GM21360 (cell line): ENCODE data around the gene ATP6V1G1.
A peak's percentile ranks its signal among the peaks of the same experiment; 100 is the strongest.

Source experiments
- ATAC-seq: cut with Tn5 transposase; IDR thresholded peaks from one replicate; pipeline ENCODE4 v1.9.1; 2021; ENCODE audit warnings: mild to moderate bottlenecking, moderate library complexity; ENCODE audit not compliant: unreplicated experiment

The ATP6V1G1 gene

DNA sequence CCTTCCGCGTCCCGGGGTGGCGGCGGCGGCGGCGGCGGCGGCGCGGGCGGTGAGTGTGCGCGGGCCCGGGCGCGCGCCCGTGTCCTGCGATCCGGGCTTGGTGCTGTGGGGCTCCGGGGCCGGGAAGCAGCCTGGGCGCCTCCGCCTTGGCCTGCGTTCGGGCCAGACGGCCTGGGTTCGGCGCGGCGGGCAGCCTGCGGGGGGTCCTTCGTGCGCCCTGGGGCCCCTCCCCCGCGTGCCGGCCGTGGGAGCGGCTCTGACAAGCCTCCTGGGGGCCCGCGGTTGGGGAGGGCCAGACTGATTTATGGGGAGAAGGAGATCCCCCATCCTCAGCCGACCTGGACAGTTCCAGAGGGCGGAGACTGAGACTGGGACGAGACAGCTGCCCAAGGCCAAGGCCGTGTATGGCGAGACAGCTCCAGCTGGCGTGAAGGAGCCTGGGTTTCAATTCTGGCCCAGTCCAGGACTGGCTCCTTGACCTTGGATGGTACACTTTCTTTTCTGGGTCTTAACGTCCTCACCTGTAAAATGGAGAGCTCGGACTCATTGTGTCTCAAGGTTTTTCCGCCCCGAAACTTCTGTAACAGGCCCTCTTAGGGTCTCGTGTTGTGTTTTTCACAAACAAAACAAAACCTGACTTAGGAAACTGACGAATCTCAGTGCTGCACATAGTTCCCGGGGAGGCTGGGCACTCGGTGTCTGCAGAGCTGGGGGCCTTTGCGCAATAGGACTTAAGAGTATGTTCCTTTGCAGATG is 24.1 kb downstream of the ATP6V1G1 start:
- peak; percentile 28 for ATAC-seq

GRCh38 chr9:114612272-114612923 is 24.8 kb downstream of the ATP6V1G1 start:
- ATAC-seq: no peak

DNA sequence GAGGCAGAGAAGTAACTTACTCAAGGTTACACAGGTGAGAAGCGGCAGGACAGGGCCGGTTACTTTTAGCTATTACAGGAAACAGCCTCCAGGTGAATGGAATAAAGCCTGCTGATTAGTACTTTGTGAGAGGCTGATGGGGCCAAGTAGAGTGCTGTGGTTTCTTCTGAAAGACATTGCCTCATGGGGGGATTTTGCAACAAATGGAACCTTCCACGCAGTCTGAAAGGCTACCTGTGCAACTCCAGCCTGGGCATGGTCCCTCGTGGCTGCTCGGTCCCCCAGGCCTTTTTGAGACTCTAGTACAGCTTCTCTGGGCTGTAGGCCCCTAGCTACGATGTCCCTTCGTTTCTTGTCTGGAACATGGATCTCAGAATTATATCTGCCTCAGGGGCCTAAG is 25.5 kb downstream of the ATP6V1G1 start:
- ATAC-seq: no peak

- no peak for ATAC-seq
These were observed 26.4 kb downstream of the ATP6V1G1 start for GRCh38 chr9:114613919-114614318.

- ATAC-seq: no peak
These were observed 26.8 kb downstream of the ATP6V1G1 start for GRCh38 chr9:114614373-114614772.

- peak; percentile 56 for ATAC-seq
These were observed 29.3 kb downstream of the ATP6V1G1 start for GRCh38 chr9:114616684-114617520.

DNA sequence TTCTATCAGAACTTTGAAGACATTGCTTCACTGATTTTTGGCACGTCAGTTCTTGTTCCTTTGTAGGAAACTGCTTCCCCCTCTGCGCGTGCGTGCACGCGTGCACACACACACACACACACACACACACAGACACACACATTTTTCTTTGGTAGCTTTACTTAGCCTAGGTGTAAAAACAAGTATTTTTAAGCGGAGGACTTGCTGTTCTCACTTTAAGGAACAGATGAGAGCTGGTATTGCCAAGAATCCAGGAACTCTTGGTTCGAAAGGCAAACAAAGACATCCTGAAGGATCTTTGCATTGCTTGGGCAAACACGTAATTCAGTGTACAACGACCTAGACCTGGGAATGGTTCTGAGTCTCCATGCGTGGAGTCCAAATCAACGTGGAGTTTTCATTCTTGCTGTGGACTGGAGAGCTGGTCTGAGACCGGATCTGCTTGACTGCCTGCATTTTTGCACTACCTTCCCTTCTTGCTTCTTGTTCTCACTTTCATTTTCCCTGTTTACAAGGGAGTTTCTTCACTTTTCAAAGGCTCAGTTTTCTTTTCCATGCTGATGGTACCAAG is 31.7 kb downstream of the ATP6V1G1 start:
- ATAC-seq: peak; percentile 49

DNA sequence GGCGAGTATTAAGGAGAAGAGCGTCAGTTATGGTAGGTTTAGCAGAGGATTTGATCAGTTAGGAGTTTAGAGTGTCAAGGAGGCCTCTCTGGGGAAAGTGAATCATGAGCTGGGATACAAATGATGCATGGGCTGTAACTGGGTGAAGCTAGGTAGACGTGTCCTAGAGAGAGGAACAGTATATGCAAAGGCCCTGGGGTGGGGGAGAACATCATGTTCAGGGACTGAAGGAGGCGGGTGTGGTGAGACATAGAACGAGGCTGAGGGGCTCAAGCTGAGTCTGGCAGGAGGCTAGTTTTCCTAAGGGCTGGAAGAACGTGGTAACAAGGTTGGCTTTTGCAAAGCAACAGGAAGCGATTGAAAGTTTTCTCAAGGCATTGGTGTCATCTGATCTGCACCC is 34.0 kb downstream of the ATP6V1G1 start:
- no peak for ATAC-seq

GRCh38 chr9:114621975-114622609 is 34.5 kb downstream of the ATP6V1G1 start:
- no peak for ATAC-seq

DNA sequence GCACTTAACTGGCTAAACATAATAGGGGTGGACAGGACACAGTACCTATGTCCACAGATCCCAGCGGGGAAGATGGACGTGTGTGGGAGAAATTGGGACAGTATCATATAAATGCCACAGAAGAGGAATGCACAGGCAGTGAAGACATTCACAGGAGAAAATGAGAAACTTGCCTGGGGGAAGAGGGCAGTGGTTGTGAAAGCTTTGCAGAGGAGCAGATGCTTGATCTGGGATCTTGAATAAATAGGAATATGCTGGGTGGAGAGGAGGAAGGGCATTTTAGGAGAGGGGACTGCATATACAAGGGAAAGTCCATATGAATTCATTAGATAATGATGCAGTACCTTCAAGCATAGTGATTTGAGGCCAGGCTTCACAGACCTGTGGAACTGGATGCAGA is 37.1 kb downstream of the ATP6V1G1 start:
- ATAC-seq: no peak

GRCh38 chr9:114626415-114627020 is 38.9 kb downstream of the ATP6V1G1 start:
- ATAC-seq: no peak

DNA sequence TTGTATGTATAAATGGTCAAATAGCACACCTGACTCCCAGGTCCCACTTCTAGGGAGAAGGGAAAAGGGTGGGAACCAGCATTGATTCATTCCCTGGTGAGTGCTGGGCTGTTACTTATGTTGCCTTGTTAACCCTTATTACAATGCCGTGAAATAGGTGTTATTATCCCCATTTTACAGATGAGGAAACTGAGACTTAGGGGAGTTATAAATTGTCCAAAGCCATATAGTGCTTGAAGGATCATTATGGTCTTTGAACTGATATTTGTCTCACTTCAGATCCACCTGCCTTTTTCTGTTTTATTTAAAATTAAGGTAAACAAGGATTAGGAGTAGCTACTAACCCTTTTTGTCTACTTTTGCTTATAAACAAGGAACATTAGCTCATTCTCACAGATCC is 40.0 kb downstream of the ATP6V1G1 start:
- no peak for ATAC-seq

- ATAC-seq: no peak
These were observed 42.1 kb downstream of the ATP6V1G1 start for GRCh38 chr9:114629563-114630090.

DNA sequence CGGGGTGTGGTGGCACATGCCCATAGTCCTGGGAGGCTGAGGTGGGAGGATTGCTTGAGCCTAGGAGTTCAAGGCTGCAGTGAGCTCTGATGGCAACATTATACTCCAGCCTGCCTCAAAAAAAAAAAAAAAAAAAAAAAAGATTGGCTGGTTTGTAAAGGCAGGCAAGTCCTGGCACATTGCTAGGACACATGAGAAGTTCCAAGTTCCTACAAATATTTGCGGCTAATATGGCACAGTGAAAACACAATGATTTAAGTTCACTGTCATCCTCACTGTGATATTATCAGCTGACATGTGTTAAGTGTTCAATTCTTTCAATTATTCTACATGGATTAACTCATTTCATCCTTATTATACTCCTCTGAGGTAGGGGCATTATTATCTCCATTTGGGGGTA is 43.6 kb downstream of the ATP6V1G1 start:
- ATAC-seq: no peak

- ATAC-seq: no peak
These were observed 46.0 kb downstream of the ATP6V1G1 start for GRCh38 chr9:114633438-114634089.

DNA sequence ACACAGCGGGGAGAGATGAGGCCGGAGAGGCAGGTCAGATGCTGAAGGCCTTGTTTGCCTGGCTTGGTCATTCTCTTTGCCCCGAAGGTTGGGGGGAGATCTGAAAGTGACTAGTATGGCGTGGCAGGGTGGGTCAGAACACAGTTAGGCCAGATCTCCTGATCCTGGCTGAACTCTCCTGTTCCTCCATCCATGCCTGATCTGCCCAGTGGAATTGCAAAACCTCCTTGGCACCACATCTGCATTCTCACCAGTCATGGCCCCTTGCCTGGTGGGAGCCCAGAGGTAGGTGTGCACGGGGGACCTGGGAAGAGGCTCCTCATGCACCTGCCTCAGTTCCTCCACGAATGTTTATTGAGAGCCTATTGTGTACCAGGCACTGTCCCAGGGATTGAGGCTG is 46.8 kb downstream of the ATP6V1G1 start:
- ATAC-seq: no peak

GRCh38 chr9:114638404-114638803 is 50.8 kb downstream of the ATP6V1G1 start:
- no peak for ATAC-seq

DNA sequence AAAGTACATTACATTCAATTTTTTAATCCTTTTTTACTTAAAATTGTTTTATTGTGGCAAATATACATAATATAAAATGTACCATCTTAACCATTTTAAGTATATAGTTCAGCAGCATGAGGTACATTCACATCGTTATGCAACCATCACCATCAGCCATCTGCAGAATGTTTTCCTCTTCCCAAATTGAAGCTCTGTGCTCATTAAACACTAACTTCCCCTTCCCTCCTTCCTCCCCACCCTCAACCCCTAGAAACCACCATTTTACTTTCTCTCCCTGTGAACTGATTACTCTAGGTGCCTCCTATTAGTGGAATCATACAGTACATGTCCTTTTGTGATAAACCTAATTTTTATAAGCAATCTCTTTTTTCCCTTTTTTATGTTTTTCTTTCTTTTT is 54.4 kb downstream of the ATP6V1G1 start:
- no peak for ATAC-seq

DNA sequence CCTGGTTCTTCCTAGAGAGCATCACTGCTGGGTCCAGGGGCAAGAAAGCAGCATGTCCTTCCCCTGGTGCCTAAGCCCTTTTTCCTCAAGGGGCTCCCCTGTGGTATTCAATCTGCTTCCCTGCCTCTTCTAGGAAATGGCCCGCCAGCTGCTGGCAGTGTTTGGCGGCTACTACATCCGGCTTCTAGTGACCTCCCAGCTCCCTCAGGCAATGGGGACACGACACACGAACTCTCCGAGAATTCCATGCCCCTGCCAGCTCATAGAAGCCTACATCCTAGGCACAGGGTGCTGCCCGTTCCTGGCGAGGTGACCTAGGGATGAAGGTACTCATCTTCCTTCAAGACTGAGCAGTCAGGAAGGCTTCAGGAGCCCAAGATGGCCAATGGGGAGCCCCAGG is 55.4 kb downstream of the ATP6V1G1 start:
- no peak for ATAC-seq

DNA sequence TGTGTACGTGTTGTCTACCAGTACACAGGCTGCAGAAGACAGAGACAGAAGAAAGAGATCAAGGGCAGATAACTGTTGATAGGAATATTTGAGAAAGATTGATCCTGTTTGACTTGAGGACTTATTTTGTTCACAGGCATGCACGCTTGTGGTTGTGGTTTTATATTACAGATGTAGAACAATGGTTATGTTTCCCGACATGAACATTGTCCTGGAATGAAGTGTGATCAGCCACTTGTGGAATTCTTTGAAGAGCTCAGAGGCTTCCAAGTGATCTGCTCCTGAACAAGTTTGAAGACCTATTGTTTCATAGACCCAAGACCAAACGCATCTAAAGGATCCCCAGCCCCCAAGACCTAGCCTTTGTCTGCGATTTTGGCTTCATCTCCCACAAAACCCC is 56.3 kb downstream of the ATP6V1G1 start:
- no peak for ATAC-seq
